ENCODE measurements around the gene RALGDS. TPM values are rescaled to one million over a fixed set of nuclear protein-coding genes. Genes with fewer than 3 reads are reported as not detected.

Gene RALGDS
- total and polyA plus RNA-seq, 2 of the 13 experiments (the other 11 are each of a cell fraction or from before 2014, with no cell fraction given): 12.9 to 25.5 TPM

- no peak for TF ChIP-seq ZNF460 (CRISPR knock-in tag; IDR thresholded peaks at IDR 0.05; ENCODE audit: borderline replicate concordance)
Measured at GRCh38 chr9:133162861-133163503, 41.9 kb upstream of the RALGDS start (continued).

GRCh38 chr9:133161547-133161950 lies 40.5 kb upstream of the RALGDS start:
- H2AFZ ChIP-seq (ENCODE audit: low read length): no peak overlapping the region
- in situ Hi-C loops (cut with HindIII; ENCODE audit: extremely low pct_ligation_motif_present, low pct_unique_long_range_greater_than_20kb) (no loop called here), intact Hi-C loops (cut with micrococcal nuclease; ENCODE audit: unreplicated experiment) (no loop called here)
- H3K4me2 ChIP-seq (ENCODE audit: low read depth, low read length): no peak overlapping the region
- no peak for DNase-seq (ENCODE audit: low spot score)
- no peak overlapping the region for H3K27ac ChIP-seq (ENCODE audit: extremely low read length, insufficient read depth, low read length)
- H3K9me3 ChIP-seq (ENCODE audit: low read length): no peaks in the 10 kb centered on the region
- peaks cover 0 to 14% of the 10 kb centered on the region in 2 experiments; a peak in 2 of 5 replicates for H3K27me3 ChIP-seq (ENCODE audit: control insufficient read depth in 1 of 2, insufficient read depth in 2 of 2, low read length in 2 of 2)
- H3K4me1 ChIP-seq (ENCODE audit: insufficient read depth, low read length): no peaks in the 10 kb centered on the region
- no peaks in the 10 kb centered on the region for H3K79me2 ChIP-seq (ENCODE audit: insufficient read depth, low read length)
- POLR2A ChIA-PET: no interaction called here
- no peak for FAIRE-seq
- TF ChIP-seq ZNF619 (CRISPR knock-in tag; IDR thresholded peaks at IDR 0.05): no peak
- TF ChIP-seq MLXIP (CRISPR knock-in tag; IDR thresholded peaks at IDR 0.05; ENCODE audit: borderline replicate concordance): no peak
- TF ChIP-seq ZNF460 (CRISPR knock-in tag; IDR thresholded peaks at IDR 0.05; ENCODE audit: borderline replicate concordance): no peak
- TF ChIP-seq ZNF792 (CRISPR knock-in tag; IDR thresholded peaks at IDR 0.05): no peak
- TF ChIP-seq ZNF572 (CRISPR knock-in tag; IDR thresholded peaks at IDR 0.05): no peak
- no peak for TF ChIP-seq SAFB2 (CRISPR knock-in tag; IDR thresholded peaks at IDR 0.05; ENCODE audit: borderline replicate concordance, low read depth)
- TF ChIP-seq MBD4 (IDR thresholded peaks at IDR 0.05; ENCODE audit: borderline replicate concordance, low read length): no peak
- no peak for TF ChIP-seq RARA (CRISPR knock-in tag; IDR thresholded peaks at IDR 0.05)
- TF ChIP-seq DMAP1 (CRISPR knock-in tag; IDR thresholded peaks at IDR 0.05): no peak
- no peak for TF ChIP-seq IKZF1 (IDR thresholded peaks at IDR 0.05)
- no peak for TF ChIP-seq ZNF512 (CRISPR knock-in tag; IDR thresholded peaks at IDR 0.05)
- no peak for TF ChIP-seq ZNF552 (CRISPR knock-in tag; IDR thresholded peaks at IDR 0.05; ENCODE audit: borderline replicate concordance)
- no peak for TF ChIP-seq FOXJ3 (CRISPR knock-in tag; IDR thresholded peaks at IDR 0.05; ENCODE audit: borderline replicate concordance)
- TF ChIP-seq FOXP4 (CRISPR knock-in tag; IDR thresholded peaks at IDR 0.05): no peak
- no TSS peak for BruUV-seq (replicated peaks)
- CTCF ChIA-PET (ENCODE audit: low intra/inter-chr PET ratio, low total read pairs): interaction anchor here (0.8 to 1.9 kb wide), 2 partner anchors 14 to 59 kb away, joined by 3 to 5 read pairs; no protein-coding TSS in a partner anchor
- no peak overlapping the region for H3K4me3 ChIP-seq (replicated peaks in 1 of 3; ENCODE audit: insufficient read depth in 1 of 3, low read depth in 2 of 3, low read length in 3 of 3)
- H3K9ac ChIP-seq (ENCODE audit: insufficient read depth, low read depth, low read length): no peak overlapping the region
- no peak for ATAC-seq
- WGBS (ENCODE audit: low lambda C conversion rate): 40% methylated on average over 4 of the region's 4 CpGs
- no peaks in the 10 kb centered on the region for H4K20me1 ChIP-seq (ENCODE audit: insufficient read depth, low read length)
- no peaks in the 10 kb centered on the region for H3K36me3 ChIP-seq (replicated peaks in 1 of 2; ENCODE audit: control insufficient read depth in 1 of 2, insufficient read depth in 2 of 2, low read length in 2 of 2)
